GM19395 (cell line): ENCODE results near the gene PXDN.

Experiments
- ATAC-seq: cut with Tn5 transposase; IDR thresholded peaks from one replicate; pipeline ENCODE4 v1.9.1; 2021; ENCODE audit warnings: mild to moderate bottlenecking, moderate library complexity; ENCODE audit not compliant: unreplicated experiment

PXDN gene

DNA sequence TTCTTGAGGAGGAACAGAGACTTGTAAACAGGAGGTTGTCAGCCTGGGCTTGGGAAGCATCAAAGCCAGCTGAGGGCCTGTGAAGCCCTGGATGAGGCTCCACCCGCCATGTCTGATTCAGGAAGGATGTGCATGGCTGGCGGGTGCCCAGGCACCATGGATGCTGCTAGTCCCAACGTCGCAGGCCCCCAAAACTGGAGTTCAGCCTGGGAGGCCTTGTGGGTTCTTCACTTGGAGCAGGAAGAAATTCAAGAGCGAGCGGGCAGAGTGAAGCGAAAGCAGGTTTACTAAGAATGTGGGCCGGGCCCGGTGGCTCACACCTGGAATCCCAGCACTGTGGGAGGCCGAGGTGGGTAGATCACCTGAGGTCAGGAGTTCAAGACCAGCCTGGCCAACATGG is 12.1 kb upstream of the PXDN start:
- no peak for ATAC-seq

DNA sequence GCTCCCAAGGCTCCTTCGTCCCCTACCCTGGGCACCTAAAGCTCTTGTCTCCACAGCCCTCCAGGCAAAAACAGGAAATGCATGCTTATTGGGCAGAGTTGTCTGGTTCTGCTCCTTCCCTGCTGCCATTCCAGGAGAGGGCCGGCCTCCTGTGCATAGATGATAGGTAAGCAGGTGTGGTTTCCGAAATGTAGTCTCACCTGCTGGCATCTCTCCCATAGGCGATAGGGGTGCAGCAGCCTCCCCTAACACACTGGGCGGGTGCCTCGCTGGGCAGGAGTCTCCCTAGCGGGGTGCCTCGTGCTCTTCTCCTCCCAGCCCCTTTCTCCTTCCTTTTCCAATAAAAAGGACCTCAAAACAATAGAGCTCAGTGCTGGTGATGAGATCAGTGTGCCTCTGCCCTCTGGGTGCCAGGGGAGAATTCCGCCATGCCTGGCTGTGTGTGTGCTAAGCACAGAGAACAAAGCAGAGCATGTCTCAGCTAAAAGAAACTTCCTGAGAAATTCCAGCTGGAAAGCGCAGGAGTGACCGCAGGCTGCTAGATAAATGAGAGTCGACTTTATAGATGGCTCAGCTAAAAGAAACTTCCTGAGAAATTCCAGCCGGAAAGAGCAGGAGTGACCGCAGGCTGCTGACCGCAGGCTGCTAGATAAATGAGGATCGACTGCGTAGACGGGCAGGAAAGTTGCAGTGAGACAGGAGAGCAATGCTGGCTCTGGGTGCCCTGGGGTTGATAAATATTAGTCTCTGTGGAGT is 11.3 kb upstream of the PXDN start:
- ATAC-seq: no peak

GRCh38 chr2:1754461-1755170 is 10.3 kb upstream of the PXDN start:
- ATAC-seq: no peak

GRCh38 chr2:1754046-1754445 is 9.7 kb upstream of the PXDN start:
- ATAC-seq: no peak

- ATAC-seq: no peak
These were observed 8.4 kb upstream of the PXDN start for GRCh38 chr2:1752751-1753150.

GRCh38 chr2:1751767-1752725 is 7.7 kb upstream of the PXDN start:
- ATAC-seq: no peak

DNA sequence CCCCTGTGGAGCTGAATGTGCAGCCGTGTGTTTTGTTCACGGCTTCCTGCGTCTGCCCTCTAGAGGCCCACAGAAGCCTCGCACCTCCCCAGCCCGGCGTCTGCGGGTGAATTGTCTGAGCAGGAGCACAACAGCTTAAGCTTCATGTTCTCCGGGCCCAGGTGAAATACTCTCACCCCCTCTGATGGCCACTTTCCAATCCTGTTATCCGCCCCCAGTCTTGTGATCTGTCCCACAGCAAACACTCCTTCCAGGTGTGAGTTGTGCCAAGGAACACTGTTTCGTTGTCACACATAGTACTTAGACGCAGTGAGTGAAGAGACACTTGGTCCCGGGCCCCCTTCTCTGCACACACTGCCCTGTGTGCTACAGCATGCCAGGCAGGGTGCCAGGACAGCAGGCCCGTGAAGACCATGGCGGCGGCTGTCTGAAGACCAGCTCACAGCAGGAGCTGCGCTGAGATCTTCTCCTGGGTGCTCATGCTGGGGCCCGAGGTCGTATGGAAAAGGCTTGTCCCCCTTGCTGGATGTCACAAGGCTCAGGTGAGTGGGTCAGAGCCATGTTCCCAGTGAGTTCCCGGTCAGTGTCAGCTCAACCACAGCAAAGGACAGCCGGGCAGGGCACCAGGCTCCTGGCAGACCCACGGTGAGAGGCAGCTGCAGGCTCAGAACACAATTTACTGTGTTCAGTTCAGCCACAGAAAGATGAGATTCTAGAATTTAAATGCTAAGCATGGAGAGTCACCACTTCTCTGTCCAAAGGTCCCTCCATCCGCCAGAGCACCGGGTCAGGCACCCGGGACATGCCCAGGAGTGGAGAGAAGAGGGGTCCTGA is 6.8 kb upstream of the PXDN start:
- peak; percentile 88 for ATAC-seq

DNA sequence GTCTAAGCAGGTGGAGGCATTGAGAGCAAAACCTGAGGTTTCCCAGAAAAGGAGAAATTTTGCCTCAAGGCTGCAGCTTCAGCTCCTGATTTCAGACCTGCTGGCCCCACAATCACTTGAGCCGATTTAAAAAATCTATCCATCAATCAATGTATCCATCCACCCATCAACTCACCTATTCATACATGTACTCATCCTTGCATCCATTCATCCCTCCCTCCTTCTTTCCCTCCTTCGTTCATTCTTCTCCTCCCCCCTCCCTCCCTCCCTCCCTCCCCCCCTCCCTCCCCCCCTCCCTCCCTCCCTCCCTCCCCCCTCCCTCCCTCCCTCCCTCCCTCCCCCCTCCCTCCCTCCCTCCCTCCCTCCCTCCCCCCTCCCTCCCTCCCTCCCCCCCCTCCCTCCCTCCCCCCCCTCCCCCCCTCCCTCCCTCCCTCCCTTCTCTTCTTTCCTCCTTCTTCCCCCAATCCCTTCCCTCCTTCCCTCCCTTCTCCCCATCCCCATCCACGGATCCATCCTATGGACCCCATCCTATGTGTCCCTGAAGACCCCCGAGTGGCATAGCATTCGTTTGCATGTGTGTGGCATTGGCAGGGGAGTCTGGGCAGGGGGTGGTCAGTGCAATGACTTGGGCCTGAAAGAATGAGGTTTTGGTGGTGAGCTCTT is 6.1 kb upstream of the PXDN start:
- ATAC-seq: no peak

DNA sequence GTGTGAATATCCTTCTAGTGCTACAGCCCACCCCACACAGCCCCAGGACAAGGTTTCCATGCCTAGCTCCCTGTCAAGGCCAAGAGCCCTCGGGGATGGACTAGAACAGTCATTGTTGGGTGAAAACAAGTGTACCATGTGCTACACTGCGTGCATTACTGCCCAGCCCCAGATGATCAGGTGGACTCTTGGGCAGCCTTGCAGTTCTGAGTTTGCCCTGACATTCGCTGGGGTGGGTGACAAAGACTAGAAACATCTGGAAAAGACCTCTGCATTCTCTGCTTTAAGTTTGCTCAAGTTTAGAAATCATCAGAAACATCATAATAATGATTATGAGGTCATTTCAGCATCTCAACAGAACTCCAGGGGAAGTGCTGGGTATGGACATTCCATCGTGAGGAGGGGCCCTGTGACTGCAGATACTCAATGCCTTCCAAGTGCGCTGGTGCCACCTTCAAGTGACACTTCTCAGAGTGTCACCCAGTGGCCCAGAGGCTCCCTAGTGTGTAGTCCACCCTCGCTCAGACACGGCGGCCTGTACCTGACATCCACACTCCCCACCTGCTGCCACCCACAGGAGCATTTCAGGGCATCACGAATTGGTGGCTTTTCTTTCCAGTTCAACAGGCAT is 5.3 kb upstream of the PXDN start:
- ATAC-seq: no peak

DNA sequence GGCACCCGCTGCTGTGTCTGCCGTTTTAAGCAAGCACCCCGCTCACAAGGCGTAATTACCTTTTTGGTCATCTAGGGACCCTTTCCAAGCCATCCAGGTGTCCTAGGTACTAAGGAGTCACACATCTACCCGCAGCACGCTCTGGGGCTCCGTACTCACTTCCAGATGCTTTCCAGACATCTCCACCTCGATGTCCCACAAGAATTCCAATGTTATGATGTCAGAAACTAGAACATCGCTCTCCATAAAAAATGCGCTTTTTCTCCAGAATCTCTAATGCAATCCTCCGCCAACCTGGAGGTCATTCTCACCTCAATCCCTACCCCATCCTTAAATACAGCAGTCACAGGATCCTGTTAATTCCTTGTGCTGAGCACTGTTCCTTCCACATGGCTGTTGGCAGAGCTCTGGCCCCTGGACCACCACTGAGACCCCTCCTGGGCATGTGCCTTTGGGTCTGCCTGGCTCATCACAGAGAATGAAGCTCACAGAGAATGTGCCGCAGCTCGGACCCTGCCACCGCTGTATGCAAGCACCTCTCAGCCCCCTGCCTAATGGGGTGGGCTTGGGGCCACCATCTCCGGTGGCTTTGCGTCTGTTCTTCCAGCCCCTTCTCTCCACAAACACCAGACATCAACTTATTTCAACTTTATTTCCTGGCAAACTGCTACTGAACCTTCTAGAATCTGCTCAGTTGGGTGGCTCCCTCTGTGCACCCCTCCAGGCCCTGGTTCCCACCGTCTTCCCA is 4.6 kb upstream of the PXDN start:
- no peak for ATAC-seq

- no peak for ATAC-seq
These were observed 3.9 kb upstream of the PXDN start for GRCh38 chr2:1748176-1748740.

DNA sequence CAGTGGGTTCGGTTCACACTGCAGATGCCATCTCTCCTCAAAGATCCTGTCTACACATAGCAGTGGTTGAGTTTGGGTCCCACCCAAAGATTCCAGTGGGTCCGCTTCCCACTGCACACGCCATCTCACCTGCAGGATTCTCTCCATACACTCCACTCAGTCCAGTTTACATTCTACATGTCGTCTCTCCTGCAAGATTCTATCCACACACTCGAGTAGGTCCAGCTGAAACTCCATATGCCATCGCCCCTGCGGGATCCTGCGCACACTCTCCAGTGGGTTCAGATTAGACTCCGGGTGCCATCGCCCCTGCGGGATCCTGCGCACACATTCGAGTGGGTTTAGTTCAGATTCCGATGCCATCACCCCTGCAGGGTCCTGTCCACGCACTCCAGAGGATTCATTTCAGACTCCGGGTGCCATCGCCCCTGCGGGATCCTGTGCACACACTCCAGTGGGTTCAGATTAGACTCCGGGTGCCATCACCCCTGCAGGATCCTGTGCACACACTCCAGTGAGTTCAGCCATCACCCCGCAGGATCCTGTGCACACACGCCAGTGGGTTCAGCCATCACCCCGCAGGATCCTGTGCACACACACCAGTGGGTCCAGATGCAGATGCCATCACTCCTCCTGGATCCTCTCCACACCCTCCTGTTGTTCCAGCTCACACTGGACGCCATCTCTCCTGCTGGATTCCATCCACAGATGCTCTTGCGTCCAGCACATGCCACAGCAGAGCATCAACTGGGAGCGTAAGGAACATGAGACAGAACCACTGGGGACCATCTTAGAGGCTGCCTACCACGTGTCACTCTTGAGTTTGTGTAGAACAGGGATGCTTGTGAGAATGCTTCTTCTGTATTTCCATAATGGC is 3.0 kb upstream of the PXDN start:
- no peak for ATAC-seq

- ATAC-seq: no peak
These were observed 2.1 kb upstream of the PXDN start for GRCh38 chr2:1746174-1747064.

- no peak for ATAC-seq
These were observed 1.1 kb upstream of the PXDN start for GRCh38 chr2:1745171-1746023.

GRCh38 chr2:1744151-1744445 is 217 bp downstream of the PXDN start:
- ATAC-seq: no peak
